Measurements from ENCODE around the gene ZNF664. TPM values are rescaled to one million over a fixed set of nuclear protein-coding genes. Genes with fewer than 3 reads are reported as not detected.

The ZNF664 gene
- total and polyA plus RNA-seq, 2 of the 8 experiments (the other 6 are each of a cell fraction or from before 2014, with no cell fraction given) = 22.8 to 51.4 TPM

DNA sequence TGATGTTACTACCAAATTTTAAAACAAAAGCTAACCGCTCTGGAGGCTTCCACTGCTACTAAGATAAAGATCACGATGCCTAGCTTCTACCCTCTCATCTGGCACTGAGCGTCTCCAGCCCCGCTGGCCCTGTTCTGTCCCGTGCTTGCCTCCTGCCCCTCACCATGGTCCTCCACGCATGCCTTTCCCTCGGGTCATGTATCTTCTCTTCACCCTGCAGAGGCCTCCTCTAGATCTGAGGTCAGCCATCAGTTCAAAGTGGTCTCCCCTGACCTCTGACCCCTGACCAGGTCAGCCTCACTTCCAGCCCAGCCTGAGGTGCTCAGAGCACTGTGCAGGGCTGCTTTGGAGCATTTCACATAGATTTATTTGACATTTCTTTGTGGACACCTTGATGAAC is 28.3 kb downstream of the ZNF664 start (continued):
- TF ChIP-seq RNF2 (IDR thresholded peaks at IDR 0.05; ENCODE audit: borderline replicate concordance, low read depth, low read length, missing control alignments, poor library complexity, severe bottlenecking) (no peak), SIX5 (IDR thresholded peaks at IDR 0.05; ENCODE audit: low read depth, low read length) (no peak), SP4 (IDR thresholded peaks at IDR 0.05; ENCODE audit: low read length) (no peak), CHD1 (IDR thresholded peaks at IDR 0.05; ENCODE audit: low read depth, low read length) (no peak), RFX5 (IDR thresholded peaks at IDR 0.05; ENCODE audit: borderline replicate concordance, low read depth, low read length) (no peak), EGR1 (IDR thresholded peaks at IDR 0.05; ENCODE audit: borderline replicate concordance, low read depth, low read length) (no peak), BRCA1 (IDR thresholded peaks at IDR 0.05; ENCODE audit: low read depth, low read length) (no peak), TAF7 (optimal IDR thresholded peaks at IDR 0.05; ENCODE audit: borderline replicate concordance, low read depth, low read length) (no peak)
